Activated T-cell treated with anti-CD3 and anti-CD28 coated beads, Interleukin-2, amount 50 U/mL, for 48 hours (primary cell): ENCODE data around the gene ZNF70.
"Not testable (repeated sequence)": the region's sequence is repeated elsewhere in the genome, so short reads cannot be mapped to it uniquely, and the experiment has no call there.

Source experiments
- DNase-seq, 2 experiments: peaks; one replicate each; pipeline ENCODE4 v3.0.0-alpha.2; 2020

Gene ZNF70

DNA sequence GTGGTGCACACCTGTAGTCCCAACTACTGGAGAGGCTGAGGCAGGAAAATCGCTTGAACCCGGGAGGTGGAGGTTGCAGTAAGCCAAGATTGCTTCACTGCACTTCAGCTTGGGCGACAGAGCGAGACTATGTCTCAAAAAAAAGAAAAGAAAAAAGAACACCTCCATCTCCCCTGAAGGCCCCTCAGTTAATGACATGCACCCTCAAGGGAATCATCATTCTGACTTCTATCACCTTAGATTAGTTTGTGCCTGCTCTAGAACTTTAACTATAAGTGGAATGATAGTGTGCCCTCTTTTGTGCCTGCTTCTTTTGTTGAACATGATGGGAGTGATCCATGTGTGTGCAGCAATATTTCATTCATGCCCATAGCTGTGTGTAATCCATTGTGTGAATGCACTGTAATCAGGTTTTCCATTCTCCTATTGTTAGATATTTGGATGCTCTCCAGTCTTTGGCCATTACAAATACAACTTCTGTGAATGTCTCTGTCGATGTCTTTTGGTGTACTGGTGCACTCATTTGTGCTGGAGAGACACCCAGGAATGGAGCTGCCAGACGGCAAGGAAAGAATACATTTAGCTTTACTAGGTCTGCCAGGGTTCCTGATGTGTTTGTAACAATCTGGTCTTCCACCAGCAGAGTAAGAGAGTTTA, 4.2 kb upstream of the ZNF70 start:
- DNase-seq = no peak

DNA sequence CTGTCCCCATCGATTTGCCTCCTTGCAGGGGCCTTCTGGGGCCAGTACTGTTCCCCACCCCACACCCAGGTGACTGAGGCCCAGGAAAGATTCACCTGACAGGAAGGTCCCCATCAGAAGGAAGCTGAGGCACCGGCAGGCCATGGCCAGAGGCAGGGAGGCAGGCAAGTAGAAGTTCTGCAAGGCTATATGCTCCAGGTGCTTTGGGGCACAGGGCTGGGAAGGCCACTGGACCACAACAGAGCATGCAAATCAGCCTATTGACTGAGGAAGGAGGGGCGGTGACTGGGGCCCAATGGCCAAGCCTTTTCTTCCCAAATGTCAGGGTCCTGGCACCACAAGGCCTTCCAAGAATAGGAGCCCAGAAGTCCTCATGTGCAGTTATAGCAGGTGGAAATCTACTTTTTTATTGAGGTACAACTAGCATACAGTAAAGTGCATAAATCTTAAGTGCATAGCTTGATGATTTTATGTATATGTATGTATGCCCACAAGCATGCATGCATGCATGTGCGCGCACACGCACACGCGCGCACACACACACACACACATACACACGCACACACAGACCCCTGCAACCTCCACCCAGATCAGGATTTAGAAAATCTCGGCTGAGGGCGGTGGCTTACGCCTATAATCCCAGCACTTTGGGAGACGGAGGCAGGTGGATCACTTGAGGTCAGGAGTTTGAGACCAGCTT, 3.5 kb upstream of the ZNF70 start, which contains the start of gene VPREB3:
TSS of gene VPREB3 (minus strand) at position 206 of the 700 bp plus-strand sequence. CDS start at position 144, 62 bp downstream.
- DNase-seq = no peak

DNA sequence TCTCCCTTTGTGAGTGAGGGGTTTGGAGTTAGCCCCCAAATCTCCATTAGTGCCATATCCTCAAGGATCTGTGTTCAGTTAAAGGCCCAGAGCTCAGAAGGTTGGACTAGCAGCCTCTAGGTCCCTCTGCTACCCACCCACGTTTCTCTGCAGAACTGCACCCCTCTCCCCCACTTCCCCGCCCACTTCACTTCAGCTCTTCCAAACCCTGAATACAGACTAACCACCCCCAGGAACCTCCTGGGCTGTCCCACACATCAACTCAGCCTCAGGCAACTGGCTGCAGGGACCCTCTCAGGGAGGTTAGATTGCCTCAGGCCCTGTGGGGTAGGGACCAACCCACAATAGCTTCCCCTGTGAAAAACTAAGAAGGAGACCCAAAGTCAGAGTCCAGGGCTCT, 2.5 kb upstream of the ZNF70 start:
- no peak for DNase-seq

DNA sequence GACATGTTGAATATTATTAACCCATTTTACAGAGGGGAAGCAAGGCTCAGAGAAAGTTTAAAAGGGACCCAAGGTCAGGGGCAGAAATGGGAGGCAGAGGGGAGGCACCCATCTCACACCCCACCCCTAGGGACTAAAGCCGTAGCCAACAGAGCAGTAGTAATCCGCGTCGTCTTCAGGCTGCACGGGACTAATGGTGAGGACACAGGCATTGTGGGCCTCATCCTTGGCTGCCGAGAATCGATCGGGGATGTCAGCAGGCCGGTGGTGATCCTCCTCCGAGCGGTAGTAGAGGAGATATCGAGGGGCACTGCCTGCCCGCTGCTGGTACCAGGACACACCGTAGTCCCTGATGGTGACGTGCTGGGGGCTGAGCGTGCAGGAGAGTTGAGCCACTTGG, 1.8 kb upstream of the ZNF70 start:
- no peak for DNase-seq

DNA sequence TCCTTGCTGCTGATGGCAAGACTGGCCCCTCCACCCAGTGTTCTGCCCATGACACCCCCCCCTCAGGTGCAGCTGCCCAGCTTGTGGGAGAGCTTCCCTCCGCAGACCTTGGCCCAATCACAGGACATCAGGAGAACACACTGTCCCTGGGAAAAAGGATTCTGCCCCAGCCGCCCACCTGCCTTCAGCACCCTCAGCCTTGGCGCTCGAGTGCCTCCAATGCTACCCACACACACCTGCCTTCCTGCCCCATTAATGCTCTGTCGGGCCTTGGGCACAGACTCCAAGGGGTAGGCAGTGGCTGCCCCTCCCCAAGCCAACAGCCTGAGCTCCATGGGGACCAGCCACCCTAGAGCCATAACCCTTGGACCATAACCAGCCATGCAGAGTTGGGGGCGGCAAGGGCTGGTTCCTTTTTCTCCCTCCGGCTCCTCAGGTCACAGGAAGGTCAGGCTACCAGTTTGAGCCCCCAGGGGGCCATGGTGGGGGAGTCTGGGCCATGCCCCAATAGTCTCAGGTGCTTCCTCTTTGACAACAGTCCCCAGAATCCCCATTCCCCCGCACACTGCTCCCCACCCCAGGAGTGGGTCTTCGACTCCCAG, 1.3 kb upstream of the ZNF70 start:
- no peak for DNase-seq

DNA sequence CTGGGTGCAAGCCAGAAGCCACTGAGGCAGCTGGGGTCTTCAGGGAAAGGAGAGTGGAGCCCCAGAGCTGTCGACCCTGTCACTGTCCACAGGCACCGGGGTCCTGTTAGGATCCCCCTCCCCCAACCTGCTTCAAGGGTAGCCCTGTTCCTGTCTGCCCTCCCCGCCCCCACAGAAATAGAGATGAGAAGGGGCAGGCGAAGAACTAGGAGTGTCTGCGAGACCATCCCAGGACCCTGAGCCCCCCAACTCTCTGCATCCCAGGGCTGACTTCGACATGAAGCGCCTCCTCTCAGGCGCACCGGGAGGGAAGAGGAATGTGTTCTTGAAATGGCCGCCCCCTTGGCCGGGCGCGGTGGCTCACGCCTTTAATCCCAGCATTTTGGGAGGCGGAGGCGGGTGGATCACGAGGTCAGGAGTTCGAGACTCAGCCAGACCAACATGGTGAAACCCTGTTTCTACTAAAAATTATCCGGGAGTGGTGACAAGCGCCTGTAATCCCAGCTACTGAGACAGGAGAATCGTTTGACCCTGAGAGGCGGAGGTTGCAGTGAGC, 607 bp upstream of the ZNF70 start:
- no peak for DNase-seq

DNA sequence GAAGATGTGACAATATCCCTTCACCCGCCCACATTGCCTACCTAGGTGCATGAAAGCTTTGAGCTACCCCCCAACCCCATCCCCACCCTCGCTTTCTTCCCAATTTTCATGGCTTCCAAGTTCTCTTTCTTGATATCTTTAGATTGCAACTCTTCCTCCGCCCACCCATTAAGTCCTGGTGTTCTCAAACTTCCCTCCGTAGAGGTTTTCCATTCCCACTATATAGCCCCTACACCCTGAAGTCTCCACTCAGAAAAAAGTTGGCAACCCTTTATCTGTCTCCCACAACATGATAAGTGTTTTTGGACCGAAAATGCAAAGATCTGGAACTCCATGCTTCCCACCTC, 572 bp downstream of the ZNF70 start:
- no peak for DNase-seq

DNA sequence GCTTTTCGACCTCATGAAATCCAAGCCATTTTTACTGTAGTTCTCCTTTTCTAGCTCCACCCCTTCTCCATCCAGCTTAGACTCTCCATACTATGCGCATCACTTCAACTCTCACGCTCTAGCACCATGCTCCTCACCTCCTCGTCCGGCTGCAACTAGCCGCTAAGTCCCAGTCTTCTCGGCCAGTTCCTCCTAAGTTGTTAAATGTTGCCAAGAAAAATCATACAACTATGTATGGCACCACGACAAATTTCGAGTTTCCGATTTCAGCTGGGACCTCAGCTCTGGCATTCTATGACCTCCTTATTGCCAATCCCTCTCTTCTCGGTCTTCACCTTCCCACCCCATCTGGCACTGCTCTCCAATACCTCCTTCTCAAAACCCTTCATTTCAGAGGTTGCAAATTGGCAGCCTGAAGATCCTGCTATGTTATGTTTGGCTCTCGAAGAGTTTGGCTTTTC, 1.0 kb downstream of the ZNF70 start:
- no peak for DNase-seq

DNA sequence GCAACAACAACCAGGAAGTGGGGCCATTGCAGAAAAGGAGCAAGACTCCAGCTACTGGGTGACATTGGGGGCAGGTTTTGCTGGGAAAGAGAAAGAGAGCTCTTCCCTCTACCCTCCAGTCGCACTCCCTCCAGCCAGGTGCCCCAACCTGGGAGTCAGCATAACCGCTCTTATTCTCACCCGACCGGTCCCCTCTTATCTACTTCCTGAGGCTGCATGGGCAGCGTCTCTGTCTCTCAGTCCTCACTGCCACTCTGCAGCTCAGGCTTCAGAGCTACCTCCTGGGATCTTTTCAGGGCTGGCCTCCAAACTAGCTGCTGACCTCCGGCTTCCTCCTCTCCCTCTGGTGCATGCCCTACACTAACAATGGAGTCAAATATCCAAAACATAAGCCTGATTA, 5.1 kb downstream of the ZNF70 start:
- no peak for DNase-seq

DNA sequence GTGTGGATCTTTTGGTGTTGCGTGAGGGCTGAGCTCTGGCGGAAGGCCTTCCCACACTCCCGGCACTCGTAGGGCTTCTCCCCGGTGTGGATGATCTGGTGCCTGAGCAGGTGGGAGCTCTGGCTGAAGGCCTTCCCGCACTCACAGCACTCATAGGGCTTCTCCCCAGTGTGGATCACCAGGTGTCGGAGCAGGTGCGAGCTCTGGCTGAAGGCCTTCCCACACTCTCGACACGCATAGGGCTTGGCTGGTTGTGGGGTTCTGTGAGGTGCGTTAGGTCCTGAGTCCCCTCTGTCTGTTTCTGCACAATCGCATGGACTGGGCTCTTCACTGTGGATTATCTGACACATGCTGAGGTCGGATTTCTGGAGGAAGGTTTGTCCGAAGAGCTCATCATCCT, 6.4 kb downstream of the ZNF70 start:
- no peak for DNase-seq

DNA sequence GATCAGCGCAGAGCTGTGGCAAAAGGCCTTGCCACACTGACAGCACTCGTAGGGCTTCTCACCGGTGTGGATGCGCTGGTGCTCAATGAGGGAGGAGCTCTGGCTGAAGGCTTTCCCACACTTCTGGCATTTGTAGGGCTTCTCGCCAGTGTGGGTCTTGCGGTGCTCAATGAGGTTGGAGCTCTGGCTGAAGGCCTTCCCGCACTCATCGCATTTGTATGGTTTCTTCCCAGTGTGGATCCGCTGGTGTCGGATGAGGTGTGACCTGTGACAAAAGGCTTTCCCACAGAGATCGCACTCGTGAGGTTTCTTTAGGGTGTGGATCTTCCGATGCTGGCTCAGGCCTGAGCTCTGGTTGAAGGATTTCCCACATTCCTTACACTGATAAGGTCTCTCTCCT, 6.9 kb downstream of the ZNF70 start:
- no peak for DNase-seq

DNA sequence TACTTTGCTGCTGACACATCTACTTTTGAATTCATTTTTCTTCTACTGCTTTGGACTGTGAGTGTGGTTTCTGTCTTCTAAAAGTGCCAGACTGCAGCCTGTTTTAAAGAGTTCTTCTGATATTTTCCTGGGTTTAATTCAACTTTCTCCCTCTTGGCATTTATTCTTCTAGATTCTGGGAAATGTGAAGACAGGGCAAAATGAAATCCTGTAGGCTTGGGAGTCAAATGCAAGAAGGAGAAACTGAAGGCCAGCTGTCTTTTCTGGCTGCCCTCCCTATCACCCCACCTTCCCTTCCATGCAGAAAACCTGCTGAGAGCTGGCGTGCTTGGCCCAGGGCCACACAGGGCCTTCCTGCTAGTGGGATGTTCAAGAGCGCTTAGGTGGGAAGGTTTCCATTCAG, 7.6 kb downstream of the ZNF70 start:
- no peak for DNase-seq

DNA sequence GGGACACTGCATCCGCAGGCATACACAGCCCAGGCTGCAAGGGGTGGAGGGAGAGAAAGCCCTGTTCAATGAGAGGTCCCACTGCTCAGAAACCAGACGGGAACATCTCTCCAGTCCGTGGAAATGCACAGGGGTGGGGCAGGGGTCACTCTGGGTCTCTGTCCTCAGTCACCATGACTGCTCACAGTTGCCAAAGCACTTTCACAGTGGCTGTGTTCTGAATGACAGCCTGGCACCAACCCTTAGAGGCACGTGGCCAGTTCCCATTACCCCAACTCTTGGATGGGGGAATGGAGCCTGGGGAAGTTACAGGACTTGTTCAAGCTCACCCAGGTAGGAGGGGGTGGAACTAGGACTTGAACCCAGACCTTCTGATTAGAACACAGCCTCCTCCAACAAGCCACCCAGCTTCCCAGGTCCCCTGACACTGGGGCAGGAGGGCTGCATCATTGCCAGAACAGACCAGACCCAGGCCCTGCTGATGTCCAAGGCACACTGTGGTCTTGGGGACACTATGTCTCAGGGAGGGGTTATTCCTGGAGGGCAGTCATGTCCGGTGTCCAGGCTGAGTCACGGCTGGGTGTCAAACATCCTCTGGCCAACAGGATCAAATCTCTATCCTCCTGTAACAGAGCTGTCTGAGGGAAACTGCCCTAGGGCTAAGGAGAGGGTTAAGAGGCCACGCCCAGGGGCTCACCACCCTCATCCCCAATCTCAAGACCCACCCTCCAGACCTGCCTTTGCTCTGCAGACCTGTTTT, 8.2 kb downstream of the ZNF70 start:
- no peak for DNase-seq

DNA sequence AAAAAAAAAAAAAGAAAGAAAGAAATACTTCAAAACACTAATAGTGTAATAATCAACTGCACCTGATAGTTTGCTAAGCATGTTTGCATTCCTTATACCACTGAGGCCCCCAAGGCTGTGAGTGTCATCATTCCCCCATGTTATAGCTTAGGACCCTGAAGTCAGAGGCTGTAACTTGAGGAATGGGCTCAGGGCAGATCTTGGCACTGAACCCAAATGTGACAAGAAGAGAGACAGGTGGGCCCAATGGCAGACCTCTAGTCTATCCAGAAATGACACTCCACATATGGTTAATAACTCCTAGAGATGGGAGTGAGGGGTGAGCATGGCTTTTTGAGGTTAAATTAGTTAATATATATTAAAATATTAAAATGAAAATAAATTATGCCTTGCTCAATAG, 13.2 kb downstream of the ZNF70 start:
- no peak for DNase-seq

DNA sequence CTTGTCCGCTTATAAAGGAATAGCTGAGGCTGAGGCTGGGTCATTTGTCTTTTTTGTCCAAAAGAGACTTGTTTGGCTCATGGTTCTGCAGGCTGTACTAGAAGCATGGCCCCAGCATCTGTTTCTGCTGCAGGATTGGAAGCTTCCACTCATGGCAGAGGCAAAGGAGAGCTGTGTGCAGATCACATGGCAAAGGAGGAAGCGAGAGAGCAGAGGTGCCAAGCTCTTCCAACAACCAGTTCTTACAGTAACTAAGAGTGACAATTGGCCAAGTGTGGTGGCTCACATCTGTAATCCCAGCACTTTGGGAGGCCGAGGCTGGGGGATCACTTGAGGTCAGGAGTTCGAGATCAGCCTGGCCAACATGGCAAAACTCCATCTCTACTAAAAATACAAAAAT, 22.8 kb downstream of the ZNF70 start:
- not testable (repeated sequence) for DNase-seq

DNA sequence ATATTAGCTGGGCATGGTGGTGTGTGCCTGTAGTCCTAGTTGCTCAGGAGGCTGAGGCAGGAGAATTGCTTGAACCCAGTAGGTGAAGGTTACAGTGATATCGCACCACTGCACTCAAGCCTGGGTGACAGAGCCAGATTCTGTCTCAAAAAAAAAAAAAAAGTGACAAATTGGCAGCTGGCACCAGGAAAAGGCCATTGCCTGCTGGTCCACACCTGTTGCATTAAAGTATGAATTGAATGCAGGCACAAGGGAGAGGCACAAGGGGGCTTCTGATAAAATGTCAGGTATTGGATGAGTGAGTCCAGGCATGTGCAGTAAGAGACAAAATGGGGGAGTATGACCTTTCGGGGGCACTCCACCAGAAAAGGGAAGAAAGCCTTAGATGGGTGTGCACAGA, 28.2 kb downstream of the ZNF70 start:
- DNase-seq = no peak

DNA sequence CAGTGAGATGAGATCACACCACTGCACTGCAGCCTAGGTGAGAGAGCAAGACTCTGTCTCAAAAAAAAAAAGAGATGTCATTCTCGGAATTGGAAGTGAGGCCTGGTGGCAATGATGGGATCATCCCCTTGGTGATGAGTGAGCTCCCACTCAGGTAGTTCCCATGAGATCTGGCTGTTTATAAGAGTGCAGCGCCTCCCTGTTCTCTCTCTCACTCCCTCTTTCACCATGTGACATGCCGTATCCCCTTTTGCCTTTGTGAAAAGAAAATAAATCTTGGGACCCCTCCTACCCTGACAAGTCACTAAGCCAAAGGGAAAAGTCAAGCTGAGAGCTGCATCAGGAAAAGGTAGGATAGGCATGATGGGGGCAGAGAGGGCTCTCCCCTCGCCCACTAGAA, 28.8 kb downstream of the ZNF70 start:
- no peak for DNase-seq

DNA sequence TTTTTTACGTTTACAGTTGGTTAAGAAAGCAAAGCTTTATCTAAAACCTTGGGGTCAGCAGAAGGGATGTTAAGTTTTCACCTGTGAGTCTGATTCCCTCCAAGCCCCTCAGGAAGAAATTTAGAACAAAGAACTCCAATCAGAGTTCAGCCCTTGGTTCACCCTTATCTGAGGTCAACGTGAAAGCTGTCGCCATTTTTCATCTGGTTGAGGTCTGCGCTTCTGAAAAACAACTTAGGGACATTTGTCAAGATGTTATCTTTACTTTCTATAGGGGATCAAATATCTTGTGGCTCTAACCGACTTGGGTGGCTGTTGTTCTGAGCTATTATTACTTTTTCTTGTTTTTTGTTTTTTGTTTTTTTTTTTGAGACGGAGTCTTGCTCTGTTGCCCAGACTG, 30.1 kb downstream of the ZNF70 start:
- DNase-seq = no peak

DNA sequence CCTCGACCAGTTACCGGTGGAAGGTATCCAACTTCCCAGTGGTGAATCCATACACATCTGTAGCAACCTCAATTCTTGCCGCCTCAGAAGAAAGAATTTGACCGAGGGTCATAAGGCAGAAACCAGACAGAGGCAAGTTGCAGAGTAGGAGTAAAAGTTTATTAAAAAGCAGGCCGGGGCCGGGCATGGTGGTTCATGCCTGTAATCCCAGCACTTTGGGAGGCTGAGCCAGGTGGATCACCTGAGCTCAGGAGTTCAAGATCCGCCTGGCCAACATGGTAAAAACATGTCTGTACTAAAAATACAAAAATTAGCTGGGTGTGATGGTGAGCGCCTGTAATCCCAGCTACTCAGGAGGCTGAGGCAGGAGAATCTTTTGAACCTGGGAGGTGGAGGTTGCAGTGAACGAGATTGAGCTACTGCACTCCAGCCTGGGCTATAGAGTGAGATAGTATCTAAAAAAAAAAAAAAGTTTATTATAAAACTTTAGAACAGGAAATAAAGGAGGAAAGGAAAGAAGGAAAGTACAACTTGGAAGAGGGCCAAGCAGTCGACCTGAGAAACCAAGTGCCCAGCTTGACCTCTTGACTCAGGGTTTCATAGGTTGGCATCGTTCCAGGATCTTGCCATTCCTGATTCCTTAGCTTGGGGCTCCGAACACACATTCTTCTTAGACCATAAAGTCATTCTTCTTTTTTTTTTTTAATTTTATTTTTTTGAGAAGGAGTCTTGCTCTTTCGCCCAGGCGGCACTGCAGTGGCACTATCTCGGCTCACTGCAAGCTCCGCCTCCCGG, 32.3 kb downstream of the ZNF70 start:
- no peak for DNase-seq

DNA sequence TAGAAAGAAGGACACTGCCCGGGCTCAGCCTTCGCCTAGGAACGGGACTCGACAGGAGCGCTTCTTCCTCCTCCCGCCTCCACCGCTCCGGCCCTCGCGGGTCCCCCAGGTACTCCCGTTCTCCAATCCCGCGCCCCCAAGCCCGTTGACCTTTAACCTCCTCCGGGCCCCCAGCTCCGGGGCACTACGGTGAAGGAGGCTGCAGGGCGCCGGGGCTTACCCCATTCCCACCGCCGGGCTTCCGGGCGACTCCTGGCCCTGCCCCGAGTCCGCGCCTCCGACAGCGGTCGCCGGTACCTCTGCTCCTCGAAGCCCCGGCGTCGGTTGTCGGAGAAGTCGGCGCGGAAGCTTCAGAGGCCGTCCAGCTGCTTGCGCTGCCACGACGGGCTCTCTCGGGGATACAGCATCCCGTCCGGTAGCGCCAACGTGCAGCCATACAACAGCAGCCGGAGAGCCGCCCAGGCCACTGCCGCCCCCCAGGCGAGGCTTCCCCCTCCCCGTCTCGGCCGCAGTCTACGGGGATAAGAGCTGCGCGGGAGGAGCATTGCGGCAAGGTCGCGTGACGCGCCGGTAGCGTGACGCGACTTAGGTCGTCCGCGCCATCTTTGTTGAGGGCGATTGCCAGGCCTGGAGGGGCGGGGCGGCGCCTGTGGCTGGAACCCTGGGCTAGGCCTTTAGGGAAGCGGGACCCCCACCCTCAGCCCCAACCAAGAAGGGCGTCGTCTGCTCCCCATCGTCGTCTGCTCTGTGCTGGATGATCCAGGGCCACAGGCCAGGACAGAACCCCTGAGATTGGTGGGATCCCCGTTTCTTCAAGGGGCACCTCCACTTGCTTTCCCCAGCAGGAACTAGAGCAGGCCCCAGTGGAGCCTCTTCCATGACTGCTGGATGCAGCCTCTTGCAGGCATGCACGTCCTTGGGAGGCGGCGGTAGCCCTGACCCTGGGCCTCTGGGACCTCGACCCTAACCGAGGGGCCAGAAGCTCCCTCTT, 33.8 kb downstream of the ZNF70 start:
- peak; percentile 89 to 90 for DNase-seq

DNA sequence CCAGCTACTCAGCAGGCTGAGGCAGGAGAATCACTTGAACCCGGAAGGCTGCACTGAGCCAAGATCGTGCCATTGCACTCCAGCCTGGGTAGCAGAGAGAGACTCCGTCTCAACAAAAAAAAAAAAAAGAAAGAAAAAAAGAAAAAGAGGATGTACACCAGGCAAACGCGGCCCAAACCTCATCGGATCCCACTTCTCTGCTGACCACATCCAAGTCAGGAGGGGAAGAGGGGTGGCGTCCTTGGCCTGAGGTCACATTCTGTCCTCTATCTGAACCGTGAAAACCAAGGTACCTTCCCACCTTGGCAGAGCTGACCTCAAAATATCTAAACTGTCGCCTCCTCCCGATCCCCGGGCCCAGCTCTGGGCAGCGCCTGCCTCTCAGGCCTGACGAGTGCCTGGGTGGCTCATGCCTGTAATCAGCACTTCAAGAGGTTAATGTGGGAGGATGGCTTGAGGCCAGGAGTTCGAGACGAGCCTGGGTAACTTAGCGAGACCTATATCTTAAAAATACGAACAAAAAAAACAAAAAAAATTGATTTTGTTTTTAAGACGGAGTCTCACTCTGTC, 35.0 kb downstream of the ZNF70 start:
- no peak for DNase-seq
